ENCODE results near the gene ASPG. TPM values are rescaled to one million over a fixed set of nuclear protein-coding genes. Genes with fewer than 3 reads are reported as not detected.

Gene ASPG
- total RNA-seq, 2 donors from 2014 or later, result 0.14 to 0.35 TPM

DNA sequence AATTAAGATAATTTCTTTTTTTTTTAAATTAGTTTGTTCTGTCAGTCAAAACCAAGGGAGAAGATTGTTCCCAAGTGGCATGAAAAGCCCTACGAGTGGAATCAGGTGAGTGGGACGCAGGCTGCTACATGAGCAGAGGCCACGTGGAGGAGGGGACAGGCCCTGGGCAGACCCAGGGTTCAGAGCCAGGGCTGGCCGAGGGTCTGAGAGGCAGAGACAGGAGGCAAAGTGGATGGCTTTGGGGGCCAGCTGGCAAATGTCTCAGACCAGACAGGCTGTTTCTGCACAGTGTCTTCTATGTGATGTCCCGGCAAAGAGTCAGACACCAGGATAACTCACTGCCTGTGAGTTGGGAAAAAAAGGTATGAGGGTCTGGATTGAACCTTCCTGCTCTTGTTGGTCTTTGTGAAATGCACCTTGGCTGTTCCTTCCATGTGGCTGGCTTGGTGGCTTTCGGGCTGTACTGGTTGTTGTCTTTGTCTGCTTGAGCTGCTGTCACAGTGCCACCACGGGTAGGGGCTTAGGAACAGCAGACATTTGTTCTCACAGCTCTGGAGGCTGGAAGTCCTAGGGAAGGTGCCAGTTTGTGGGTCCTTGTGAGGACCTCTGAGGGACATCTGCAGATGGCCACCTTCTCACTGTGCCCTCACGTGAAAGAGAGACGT, 35.8 kb upstream of the ASPG start:
- ATAC-seq (ENCODE audit: insufficient number of reproducible peaks, low FRiP score, low read depth), result no peak
- Histone ChIP-seq H3K9me3 (no peaks in the 10 kb centered on the region), H3K4me1 (ENCODE audit: control insufficient read depth in 1 of 2, low read depth in 2 of 2) (no peaks in the 10 kb centered on the region), H3K36me3 (no peaks in the 10 kb centered on the region), H3K27me3 (replicated peaks; ENCODE audit: insufficient read depth) (no peaks in the 10 kb centered on the region), H3K4me3 (no peak overlapping the region), H3K27ac (no peak overlapping the region)
- TF ChIP-seq, protein P1, sequence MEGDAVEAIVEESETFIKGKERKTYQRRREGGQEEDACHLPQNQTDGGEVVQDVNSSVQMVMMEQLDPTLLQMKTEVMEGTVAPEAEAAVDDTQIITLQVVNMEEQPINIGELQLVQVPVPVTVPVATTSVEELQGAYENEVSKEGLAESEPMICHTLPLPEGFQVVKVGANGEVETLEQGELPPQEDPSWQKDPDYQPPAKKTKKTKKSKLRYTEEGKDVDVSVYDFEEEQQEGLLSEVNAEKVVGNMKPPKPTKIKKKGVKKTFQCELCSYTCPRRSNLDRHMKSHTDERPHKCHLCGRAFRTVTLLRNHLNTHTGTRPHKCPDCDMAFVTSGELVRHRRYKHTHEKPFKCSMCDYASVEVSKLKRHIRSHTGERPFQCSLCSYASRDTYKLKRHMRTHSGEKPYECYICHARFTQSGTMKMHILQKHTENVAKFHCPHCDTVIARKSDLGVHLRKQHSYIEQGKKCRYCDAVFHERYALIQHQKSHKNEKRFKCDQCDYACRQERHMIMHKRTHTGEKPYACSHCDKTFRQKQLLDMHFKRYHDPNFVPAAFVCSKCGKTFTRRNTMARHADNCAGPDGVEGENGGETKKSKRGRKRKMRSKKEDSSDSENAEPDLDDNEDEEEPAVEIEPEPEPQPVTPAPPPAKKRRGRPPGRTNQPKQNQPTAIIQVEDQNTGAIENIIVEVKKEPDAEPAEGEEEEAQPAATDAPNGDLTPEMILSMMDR (IDR thresholded peaks at IDR 0.05), result no peak
- DNase-seq (ENCODE audit: low spot score), result no peak

DNA sequence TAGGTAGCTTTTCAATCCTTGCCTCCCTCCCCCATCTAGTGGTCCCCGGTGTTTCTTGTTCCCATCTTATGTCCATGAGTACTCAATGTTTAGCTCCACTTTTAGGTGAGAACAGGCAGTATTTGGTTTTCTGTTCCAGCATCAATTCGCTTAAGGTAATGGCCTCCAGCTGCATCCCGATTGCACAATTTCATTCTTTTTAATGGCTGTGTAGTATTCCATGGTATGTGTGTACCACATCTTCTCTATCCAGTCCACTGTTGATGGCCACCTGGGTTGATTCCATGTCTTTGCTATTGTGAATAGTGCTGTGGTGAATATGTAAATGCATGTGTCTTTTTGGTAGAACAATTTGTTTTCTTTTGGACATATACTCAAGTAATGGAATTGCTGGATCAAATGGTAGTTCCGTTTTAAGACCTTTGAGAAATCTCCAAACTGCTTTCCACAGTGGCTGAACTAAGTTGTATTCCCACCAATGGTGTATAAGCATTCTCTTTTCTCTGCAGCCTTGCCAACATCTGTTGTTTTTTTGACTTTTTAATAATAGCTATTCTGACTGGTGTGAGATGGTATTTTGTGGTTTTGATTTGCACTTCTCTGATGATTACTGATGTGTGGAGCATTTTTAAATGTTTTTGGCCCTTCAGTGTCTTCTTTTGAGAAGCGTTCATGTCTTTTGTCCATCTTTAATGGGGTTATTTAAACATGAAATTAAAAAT, 34.2 kb upstream of the ASPG start:
- TF ChIP-seq, protein P1 (IDR thresholded peaks at IDR 0.05), result no peak
- H3K27me3 ChIP-seq (replicated peaks; ENCODE audit: insufficient read depth), result no peaks in the 10 kb centered on the region
- ATAC-seq (ENCODE audit: insufficient number of reproducible peaks, low FRiP score, low read depth), result no peak
- no peaks in the 10 kb centered on the region for H3K36me3 ChIP-seq
- no peak overlapping the region for H3K27ac ChIP-seq
- DNase-seq (ENCODE audit: low spot score), result no peak
- H3K4me1 ChIP-seq (ENCODE audit: control insufficient read depth in 1 of 2, low read depth in 2 of 2), result no peaks in the 10 kb centered on the region
- H3K4me3 ChIP-seq, result no peak overlapping the region
- no peaks in the 10 kb centered on the region for H3K9me3 ChIP-seq

DNA sequence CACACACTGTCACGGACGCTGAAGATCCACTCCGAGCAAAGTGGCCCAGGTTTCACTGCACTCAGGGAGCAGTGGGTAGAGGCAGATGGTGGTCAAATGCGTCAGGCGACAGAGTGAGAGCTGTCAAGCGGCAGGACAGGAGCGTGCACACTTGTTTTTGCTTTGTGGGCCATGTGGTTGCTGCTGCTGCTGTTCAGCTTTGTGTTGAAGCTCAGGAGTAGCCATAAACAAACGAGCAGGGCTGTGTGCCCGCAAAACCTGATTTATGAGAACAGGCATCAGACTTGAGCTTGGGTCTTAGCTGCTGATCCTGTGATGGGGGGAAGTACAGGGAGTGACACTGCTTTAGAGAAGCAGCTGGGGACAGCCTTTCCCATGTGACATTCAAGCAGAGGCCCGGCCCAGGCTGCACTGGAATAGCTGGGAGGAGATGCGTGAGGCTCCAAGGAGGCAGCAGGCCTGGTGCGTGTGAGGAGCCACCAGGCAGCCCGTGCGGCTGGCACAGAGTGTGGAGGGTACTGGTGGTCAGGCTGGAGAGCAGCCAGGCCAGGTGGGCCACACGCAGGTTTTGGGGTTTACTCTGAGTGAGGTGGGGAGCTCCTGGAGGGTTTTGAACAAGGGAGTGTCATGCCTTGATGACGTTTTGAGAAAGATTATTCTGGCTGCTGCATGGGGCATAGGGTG, 31.1 kb upstream of the ASPG start:
- Histone ChIP-seq H3K36me3 (no peaks in the 10 kb centered on the region), H3K27me3 (replicated peaks; ENCODE audit: insufficient read depth) (no peaks in the 10 kb centered on the region), H3K9me3 (no peaks in the 10 kb centered on the region), H3K27ac (no peak overlapping the region), H3K4me3 (no peak overlapping the region), H3K4me1 (ENCODE audit: control insufficient read depth in 1 of 2, low read depth in 2 of 2) (no peaks in the 10 kb centered on the region)
- DNase-seq (ENCODE audit: low spot score) (no peak), ATAC-seq (ENCODE audit: insufficient number of reproducible peaks, low FRiP score, low read depth) (no peak)
- TF ChIP-seq, protein P1 (IDR thresholded peaks at IDR 0.05), result no peak

DNA sequence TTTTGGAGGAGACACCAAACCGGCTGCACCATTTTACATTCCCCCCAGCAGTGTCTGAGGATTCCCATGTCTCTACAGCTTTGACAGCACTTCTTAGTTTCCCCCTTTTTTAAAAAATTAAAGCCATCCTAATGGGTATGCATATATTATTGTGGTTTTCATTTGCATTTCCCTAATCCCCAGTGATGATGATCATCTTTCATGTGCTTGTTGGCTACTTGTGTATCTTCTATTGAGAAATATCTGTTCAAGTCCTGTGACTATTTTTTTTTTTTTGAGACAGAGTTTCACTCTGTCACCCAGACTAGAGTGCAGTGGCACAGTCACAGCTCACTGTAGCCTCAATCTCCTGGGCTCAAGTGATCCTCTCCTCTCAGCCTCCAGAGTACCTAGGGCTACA, 23.2 kb upstream of the ASPG start:
- Histone ChIP-seq H3K36me3 (no peaks in the 10 kb centered on the region), H3K27me3 (replicated peaks; ENCODE audit: insufficient read depth) (no peaks in the 10 kb centered on the region), H3K4me1 (ENCODE audit: control insufficient read depth in 1 of 2, low read depth in 2 of 2) (no peaks in the 10 kb centered on the region), H3K9me3 (no peaks in the 10 kb centered on the region), H3K4me3 (no peak overlapping the region), H3K27ac (no peak overlapping the region)
- DNase-seq (ENCODE audit: low spot score) (no peak), ATAC-seq (ENCODE audit: insufficient number of reproducible peaks, low FRiP score, low read depth) (no peak)
- TF ChIP-seq, protein P1 (IDR thresholded peaks at IDR 0.05), result no peak

DNA sequence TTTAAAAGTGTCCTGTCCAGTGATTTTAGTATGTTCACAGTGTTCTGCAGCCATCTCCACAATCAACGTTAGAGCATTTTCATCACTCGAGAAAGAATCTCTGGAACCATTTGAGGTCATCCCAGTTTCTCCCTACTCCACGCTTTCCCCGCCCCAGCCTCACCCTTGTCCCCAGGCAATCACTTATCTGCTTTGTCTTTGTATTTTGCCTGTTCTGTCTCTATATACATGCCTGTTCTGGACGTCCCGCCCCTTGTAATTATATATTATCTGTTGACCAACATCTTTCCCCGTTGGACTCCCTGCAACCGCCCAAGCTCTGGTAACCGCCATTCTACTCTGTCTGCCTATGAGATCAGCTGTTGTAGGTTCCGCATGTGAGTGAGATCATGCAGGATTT, 21.5 kb upstream of the ASPG start:
- no peak overlapping the region for H3K27ac ChIP-seq
- H3K4me3 ChIP-seq, result no peak overlapping the region
- no peaks in the 10 kb centered on the region for H3K9me3 ChIP-seq
- H3K27me3 ChIP-seq (replicated peaks; ENCODE audit: insufficient read depth), result no peaks in the 10 kb centered on the region
- no peaks in the 10 kb centered on the region for H3K36me3 ChIP-seq
- H3K4me1 ChIP-seq (ENCODE audit: control insufficient read depth in 1 of 2, low read depth in 2 of 2), result no peaks in the 10 kb centered on the region
- TF ChIP-seq, protein P1 (IDR thresholded peaks at IDR 0.05), result no peak
- no peak for DNase-seq (ENCODE audit: low spot score)
- no peak for ATAC-seq (ENCODE audit: insufficient number of reproducible peaks, low FRiP score, low read depth)

All from thoracic aorta (tissue), 2 donors.